Measurements from ENCODE around the gene CA10. TPM values are rescaled to one million over a fixed set of nuclear protein-coding genes. Genes with fewer than 3 reads are reported as not detected.

Gene CA10
- total and polyA plus RNA-seq, 5 experiments from 2014 or later = not detected

- POLR2A ChIA-PET = no interaction called here
- Mint-ChIP-seq H3K4me3 (no peak overlapping the region), H3K27me3 (peaks cover 10 to 28% (median 13%) of the 10 kb centered on the region in 5 donors), H3K4me1 (peaks cover 0 to 3% (median under 1%) of the 10 kb centered on the region in 4 donors), H3K27ac (no peak overlapping the region), H3K9me3 (peaks cover 0 to 7% (median 0%) of the 10 kb centered on the region in 9 donors), H3K36me3 (peaks cover 0 to 2% (median 0%) of the 10 kb centered on the region in 3 donors)
- DNase-seq = no peak
- no peak for ATAC-seq
These were observed 433.3 kb downstream of the CA10 start for GRCh38 chr17:51725185-51725584.

- H3K9me3 Mint-ChIP-seq = peaks cover 0 to 7% (median 0%) of the 10 kb centered on the region in 9 donors
- no peak for DNase-seq
- H3K4me3 Mint-ChIP-seq = no peak overlapping the region
- peaks cover 0 to 2% (median 0%) of the 10 kb centered on the region in 3 donors for H3K36me3 Mint-ChIP-seq
- H3K27ac Mint-ChIP-seq = no peak overlapping the region
- peaks cover 8 to 23% (median 9%) of the 10 kb centered on the region in 5 donors for H3K27me3 Mint-ChIP-seq
- H3K4me1 Mint-ChIP-seq = peaks cover 0 to 3% (median under 1%) of the 10 kb centered on the region in 4 donors
- ATAC-seq = no peak
- POLR2A ChIA-PET = no interaction called here
These were observed 434.4 kb downstream of the CA10 start for GRCh38 chr17:51724043-51724580.

GRCh38 chr17:51722994-51723393 lies 435.5 kb downstream of the CA10 start:
- peaks cover 0 to 2% (median 0%) of the 10 kb centered on the region in 3 donors for H3K36me3 Mint-ChIP-seq
- POLR2A ChIA-PET = no interaction called here
- H3K4me3 Mint-ChIP-seq = no peak overlapping the region
- no peak overlapping the region for H3K27ac Mint-ChIP-seq
- DNase-seq (no peak), ATAC-seq (no peak)
- H3K27me3 Mint-ChIP-seq = peaks cover 4 to 14% (median 6%) of the 10 kb centered on the region in 5 donors
- peaks cover 0 to 3% (median under 1%) of the 10 kb centered on the region in 4 donors for H3K4me1 Mint-ChIP-seq
- peaks cover 0 to 7% (median 0%) of the 10 kb centered on the region in 9 donors for H3K9me3 Mint-ChIP-seq

- ATAC-seq (no peak), DNase-seq (no peak)
- Mint-ChIP-seq H3K9me3 (peaks cover 0 to 7% (median 0%) of the 10 kb centered on the region in 9 donors), H3K27ac (no peak overlapping the region), H3K4me3 (no peak overlapping the region), H3K36me3 (peaks cover 0 to 2% (median 0%) of the 10 kb centered on the region in 3 donors), H3K4me1 (no peaks in the 10 kb centered on the region), H3K27me3 (peaks cover 4 to 14% (median 6%) of the 10 kb centered on the region in 5 donors)
- POLR2A ChIA-PET = no interaction called here
These were observed 436.8 kb downstream of the CA10 start for GRCh38 chr17:51721730-51722129.

- Mint-ChIP-seq H3K36me3 (peaks cover 0 to 2% (median 0%) of the 10 kb centered on the region in 3 donors), H3K9me3 (peaks cover 0 to 7% (median 0%) of the 10 kb centered on the region in 9 donors), H3K4me1 (no peaks in the 10 kb centered on the region), H3K27me3 (peaks cover 2 to 14% (median 8%) of the 10 kb centered on the region in 5 donors), H3K27ac (no peak overlapping the region), H3K4me3 (no peak overlapping the region)
- POLR2A ChIA-PET = no interaction called here
- DNase-seq = no peak
- ATAC-seq = no peak
These were observed 438.1 kb downstream of the CA10 start for GRCh38 chr17:51720439-51720838.

- ATAC-seq (no peak), DNase-seq (no peak)
- Mint-ChIP-seq H3K4me1 (no peaks in the 10 kb centered on the region), H3K36me3 (peaks cover 0 to 2% (median 0%) of the 10 kb centered on the region in 3 donors), H3K4me3 (no peak overlapping the region), H3K27ac (no peak overlapping the region), H3K9me3 (peaks cover 0 to 7% (median 0%) of the 10 kb centered on the region in 9 donors), H3K27me3 (peaks cover 4 to 16% (median 9%) of the 10 kb centered on the region in 5 donors)
- POLR2A ChIA-PET = no interaction called here
These were observed 439.5 kb downstream of the CA10 start for GRCh38 chr17:51718983-51719382.

- POLR2A ChIA-PET = no interaction called here
- Mint-ChIP-seq H3K4me1 (no peaks in the 10 kb centered on the region), H3K9me3 (no peaks in the 10 kb centered on the region), H3K27ac (no peak overlapping the region), H3K4me3 (no peak overlapping the region), H3K27me3 (peaks cover 6 to 45% (median 21%) of the 10 kb centered on the region in 5 donors), H3K36me3 (no peaks in the 10 kb centered on the region)
- ATAC-seq = no peak
- no peak for DNase-seq
These were observed 446.9 kb downstream of the CA10 start for GRCh38 chr17:51711581-51711980.

GRCh38 chr17:51710634-51710979 lies 447.9 kb downstream of the CA10 start:
- no peak for DNase-seq
- no peak for ATAC-seq
- no peaks in the 10 kb centered on the region for H3K9me3 Mint-ChIP-seq
- H3K4me3 Mint-ChIP-seq = no peak overlapping the region
- POLR2A ChIA-PET = no interaction called here
- H3K27ac Mint-ChIP-seq = no peak overlapping the region
- no peaks in the 10 kb centered on the region for H3K36me3 Mint-ChIP-seq
- no peaks in the 10 kb centered on the region for H3K4me1 Mint-ChIP-seq
- peaks cover 6 to 45% (median 21%) of the 10 kb centered on the region in 5 donors for H3K27me3 Mint-ChIP-seq

- DNase-seq (no peak), ATAC-seq (no peak)
- H3K36me3 Mint-ChIP-seq = no peaks in the 10 kb centered on the region
- H3K4me3 Mint-ChIP-seq = no peak overlapping the region
- POLR2A ChIA-PET = no interaction called here
- H3K27me3 Mint-ChIP-seq = peaks cover 6 to 45% (median 21%) of the 10 kb centered on the region in 5 donors
- no peaks in the 10 kb centered on the region for H3K9me3 Mint-ChIP-seq
- no peaks in the 10 kb centered on the region for H3K4me1 Mint-ChIP-seq
- H3K27ac Mint-ChIP-seq = no peak overlapping the region
These were observed 448.6 kb downstream of the CA10 start for GRCh38 chr17:51709694-51710633.

GRCh38 chr17:51707216-51707615 lies 451.3 kb downstream of the CA10 start:
- Mint-ChIP-seq H3K4me3 (no peak overlapping the region), H3K27me3 (peaks cover 6 to 35% (median 20%) of the 10 kb centered on the region in 5 donors), H3K27ac (no peak overlapping the region), H3K4me1 (no peaks in the 10 kb centered on the region), H3K9me3 (no peaks in the 10 kb centered on the region), H3K36me3 (no peaks in the 10 kb centered on the region)
- no peak for ATAC-seq
- POLR2A ChIA-PET = no interaction called here
- DNase-seq = no peak

- no peak for DNase-seq
- no peaks in the 10 kb centered on the region for H3K36me3 Mint-ChIP-seq
- POLR2A ChIA-PET = no interaction called here
- H3K4me1 Mint-ChIP-seq = no peaks in the 10 kb centered on the region
- no peaks in the 10 kb centered on the region for H3K9me3 Mint-ChIP-seq
- peaks cover 6 to 31% (median 23%) of the 10 kb centered on the region in 5 donors for H3K27me3 Mint-ChIP-seq
- H3K27ac Mint-ChIP-seq = no peak overlapping the region
- ATAC-seq = no peak
- no peak overlapping the region for H3K4me3 Mint-ChIP-seq
These were observed 452.4 kb downstream of the CA10 start for GRCh38 chr17:51706093-51706492.

- ATAC-seq (no peak), DNase-seq (no peak)
- Mint-ChIP-seq H3K27ac (no peak overlapping the region), H3K36me3 (no peaks in the 10 kb centered on the region), H3K27me3 (peaks cover 9 to 36% (median 21%) of the 10 kb centered on the region in 5 donors), H3K4me3 (no peak overlapping the region), H3K4me1 (no peaks in the 10 kb centered on the region), H3K9me3 (no peaks in the 10 kb centered on the region)
- POLR2A ChIA-PET = no interaction called here
These were observed 454.9 kb downstream of the CA10 start for GRCh38 chr17:51703361-51704341.

Data from naive thymus-derived CD8-positive, alpha-beta T cell (primary cell).